Neutrophil (primary cell): ENCODE measurements around the gene CA9.

Source experiments
- H3K27ac ChIP-seq: fragments of 200-600 bp; sonication (generic); 2 replicates; pipeline ENCODE4 v1.5.1; 2016; ENCODE audit warnings: mild to moderate bottlenecking, moderate library complexity
- H3K27me3 ChIP-seq: fragments of 200-600 bp; sonication (generic); 2 replicates; pipeline ENCODE4 v1.6.0; 2016; ENCODE audit warnings: mild to moderate bottlenecking
- H3K36me3 ChIP-seq: fragments of 200-600 bp; sonication (generic); 2 replicates; pipeline ENCODE4 v1.5.1; 2017
- H3K4me1 ChIP-seq, 2 experiments: fragments of 200-600 bp in 1 of 2; sonication (generic) in 1 of 2; 1 replicate in 1 of 2; 2 replicates in 1 of 2; pipeline versions ENCODE4 v1.5.1 to v1.6.1; 2013 to 2016; ENCODE audit warnings: low read depth in 1 of 2, low read length in 1 of 2, mild to moderate bottlenecking in 1 of 2, moderate library complexity in 1 of 2; ENCODE audit not compliant: control insufficient read depth in 1 of 2, insufficient read depth in 1 of 2
- H3K4me3 ChIP-seq, 2 experiments: fragments of 200-600 bp in 1 of 2; sonication (generic) in 1 of 2; 1 replicate in 1 of 2; 2 replicates in 1 of 2; pipeline ENCODE4 v1.5.1; 2013 to 2016; ENCODE audit warnings: low read depth in 1 of 2, low read length in 1 of 2, mild to moderate bottlenecking in 1 of 2, moderate library complexity in 1 of 2
- H3K9me3 ChIP-seq: fragments of 200-600 bp; sonication (generic); 2 replicates; pipeline ENCODE4 v1.5.1; 2016
- CTCF ChIP-seq: fragments of 200-600 bp; sonication (generic); IDR thresholded peaks from 2 replicates; pipeline ENCODE4 v1.5.1; 2016; ENCODE audit warnings: antibody characterized with exemption

CA9 gene

GRCh38 chr9:35666045-35666444 lies 7.7 kb upstream of the CA9 start:
- H3K4me3 ChIP-seq = no peak overlapping the region
- H3K9me3 ChIP-seq = no peaks in the 10 kb centered on the region
- TF ChIP-seq CTCF = no peak
- H3K27ac ChIP-seq = no peak overlapping the region
- peaks cover 22 to 25% of the 10 kb centered on the region in 2 experiments for H3K4me1 ChIP-seq
- no peaks in the 10 kb centered on the region for H3K36me3 ChIP-seq
- no peaks in the 10 kb centered on the region for H3K27me3 ChIP-seq

- H3K27ac ChIP-seq = no peak overlapping the region
- no peaks in the 10 kb centered on the region for H3K36me3 ChIP-seq
- H3K4me1 ChIP-seq = peaks cover 22 to 25% of the 10 kb centered on the region in 2 experiments
- no peak overlapping the region for H3K4me3 ChIP-seq
- no peaks in the 10 kb centered on the region for H3K27me3 ChIP-seq
- no peak for TF ChIP-seq CTCF
- no peaks in the 10 kb centered on the region for H3K9me3 ChIP-seq
Observed at GRCh38 chr9:35666549-35666948, 7.2 kb upstream of the CA9 start.

DNA sequence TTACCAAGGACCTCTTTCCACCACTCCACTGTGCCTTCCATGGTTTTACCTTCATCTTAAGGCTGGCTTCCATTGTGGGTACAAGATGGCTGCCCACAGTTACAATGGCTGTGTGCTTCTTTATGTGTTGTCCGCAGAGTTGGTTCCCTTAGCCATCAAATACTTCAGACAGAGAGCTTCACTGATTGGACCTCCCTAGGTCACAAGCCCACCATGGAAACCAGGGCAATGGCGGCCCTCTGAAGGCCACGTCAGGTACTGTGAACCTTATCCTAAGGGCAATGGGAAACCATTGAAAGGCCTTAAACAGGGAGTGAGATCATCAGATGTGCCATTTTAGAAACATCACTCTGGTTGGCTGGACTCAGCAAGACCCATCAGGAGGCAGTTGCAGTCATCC lies 5.8 kb upstream of the CA9 start:
- Histone ChIP-seq H3K9me3 (no peaks in the 10 kb centered on the region), H3K27ac (no peak overlapping the region), H3K4me3 (no peak overlapping the region), H3K36me3 (no peaks in the 10 kb centered on the region), H3K27me3 (peaks cover 1% of the 10 kb centered on the region), H3K4me1 (peaks cover 22 to 25% of the 10 kb centered on the region in 2 experiments)
- TF ChIP-seq CTCF = no peak

DNA sequence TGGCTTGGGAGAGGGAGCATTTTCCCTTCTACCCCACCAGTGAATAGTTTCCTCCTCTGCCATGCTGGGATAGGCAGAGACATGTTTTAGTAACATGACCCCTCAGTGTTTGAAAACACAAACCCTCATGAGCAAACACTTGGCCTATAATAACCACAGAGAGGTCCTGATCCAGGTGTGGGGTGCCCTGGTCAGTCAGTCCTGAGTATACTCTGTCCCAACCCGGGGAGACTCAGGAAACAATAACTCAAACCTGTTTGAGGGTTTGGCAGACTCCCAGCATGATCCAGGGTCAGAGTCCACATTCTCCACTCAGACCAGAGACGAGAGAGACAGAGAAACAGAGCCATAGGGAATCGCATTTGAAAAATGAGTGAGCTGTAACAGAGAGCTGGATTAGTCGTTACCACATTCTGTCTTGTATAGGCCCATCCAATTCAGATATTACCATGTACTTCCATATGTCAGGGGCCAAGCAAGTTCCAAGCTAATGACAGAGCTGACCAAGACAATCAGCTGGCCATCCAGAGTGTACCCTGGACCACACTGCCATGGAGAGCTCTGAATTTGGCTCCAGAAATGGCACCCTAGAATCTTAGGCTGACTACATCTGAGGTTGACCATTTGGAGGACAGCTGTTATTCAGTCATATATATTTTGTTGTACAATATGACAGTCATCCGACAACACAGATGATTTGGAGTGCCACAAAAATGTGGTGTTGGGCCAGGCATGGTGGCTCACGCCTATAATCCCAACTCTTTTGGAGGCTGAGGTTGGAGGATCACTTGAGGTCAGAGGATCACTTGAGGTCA lies 4.2 kb upstream of the CA9 start:
- no peak overlapping the region for H3K27ac ChIP-seq
- no peaks in the 10 kb centered on the region for H3K36me3 ChIP-seq
- H3K4me1 ChIP-seq = peaks cover 12 to 13% of the 10 kb centered on the region in 2 experiments
- no peak for TF ChIP-seq CTCF
- H3K4me3 ChIP-seq = no peak overlapping the region
- no peaks in the 10 kb centered on the region for H3K9me3 ChIP-seq
- peaks cover 17% of the 10 kb centered on the region for H3K27me3 ChIP-seq

DNA sequence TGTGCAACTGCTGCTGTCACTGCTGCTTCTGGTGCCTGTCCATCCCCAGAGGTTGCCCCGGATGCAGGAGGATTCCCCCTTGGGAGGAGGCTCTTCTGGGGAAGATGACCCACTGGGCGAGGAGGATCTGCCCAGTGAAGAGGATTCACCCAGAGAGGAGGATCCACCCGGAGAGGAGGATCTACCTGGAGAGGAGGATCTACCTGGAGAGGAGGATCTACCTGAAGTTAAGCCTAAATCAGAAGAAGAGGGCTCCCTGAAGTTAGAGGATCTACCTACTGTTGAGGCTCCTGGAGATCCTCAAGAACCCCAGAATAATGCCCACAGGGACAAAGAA lies 265 bp downstream of the CA9 start:
- H3K36me3 ChIP-seq = no peaks in the 10 kb centered on the region
- no peak overlapping the region for H3K27ac ChIP-seq
- H3K4me3 ChIP-seq = no peak overlapping the region
- peaks cover 45% of the 10 kb centered on the region for H3K27me3 ChIP-seq
- H3K4me1 ChIP-seq = peaks cover 4 to 13% of the 10 kb centered on the region in 2 experiments
- H3K9me3 ChIP-seq = no peaks in the 10 kb centered on the region
- no peak for TF ChIP-seq CTCF
